Left colon (tissue), 2 donors: ENCODE measurements around the gene SLC22A7. TPM values are rescaled to one million over a fixed set of nuclear protein-coding genes. Genes with fewer than 3 reads are reported as not detected.

Source experiments
- ATAC-seq: fragments of 200-7000 bp; cut with Tn5 transposase; one replicate; pipeline ENCODE4 v1.9.1; 2020; ENCODE audit warnings: mild to moderate bottlenecking, moderate library complexity
- DNase-seq, 2 donors: peaks; one replicate each; pipeline ENCODE4 v3.0.0-alpha.2; 2020
- intact Hi-C, 2 donors: fragments of 100-400 bp; cut with DNase I in 1 of 2; cut with micrococcal nuclease in 1 of 2; formaldehyde crosslinking; loops; one replicate each; pipeline versions ENCODE4 v1.11.2 to v1.14.0; 2022; cut with DNase I, micrococcal nuclease
- total RNA-seq, 2 donors: library from RNA; stranded (reverse); fragmentation: NEBNext Ultra II Directional; extraction: Animal tissue kit (Norgen Biotek cat#: 25700); gene quantifications; one replicate each; pipeline ENCODE4 v1.2.1, GENCODE V29; 2021
- donor health status: DM: no; HTN: no; CAD: no.
- donor health status: DM: yes; HTN: yes; CAD: no.

The SLC22A7 gene
- total RNA-seq, 2 donors from 2014 or later: not detected

- DNase-seq (peak; percentile 75 to 86), ATAC-seq (peak; percentile 80)
- intact Hi-C loops: loop anchor here (2.0 to 10.0 kb wide), 3 partner anchors 71 to 241 kb away; no protein-coding TSS in a partner anchor
These were observed 34.5 kb upstream of the SLC22A7 start for GRCh38 chr6:43263314-43264178.

- ATAC-seq: no peak
- DNase-seq: no peak
- intact Hi-C loops: loop anchor here (10.0 kb wide), 2 partner anchors 70 to 240 kb away; no protein-coding TSS in a partner anchor
These were observed 33.4 kb upstream of the SLC22A7 start for GRCh38 chr6:43264599-43265145.

- DNase-seq: no peak
- intact Hi-C loops: loop anchor here (10.0 kb wide), 2 partner anchors 69 to 239 kb away; no protein-coding TSS in a partner anchor
- no peak for ATAC-seq
These were observed 32.5 kb upstream of the SLC22A7 start for GRCh38 chr6:43265564-43265963.

- peak; percentile 57 to 69 for DNase-seq
- intact Hi-C loops: loop anchor here (10.0 kb wide), 2 partner anchors 67 to 237 kb away; no protein-coding TSS in a partner anchor
These were observed 30.3 kb upstream of the SLC22A7 start for GRCh38 chr6:43267619-43268354.

GRCh38 chr6:43268355-43268700, 29.7 kb upstream of the SLC22A7 start:
- ATAC-seq (no peak), DNase-seq (peak; percentile 21 to 49)
- intact Hi-C loops: loop anchor here (10.0 kb wide), 2 partner anchors 66 to 236 kb away; no protein-coding TSS in a partner anchor

More at GRCh38 chr6:43267619-43268354, 30.3 kb upstream of the SLC22A7 start:
- ATAC-seq: peak; percentile 46

GRCh38 chr6:43268782-43269272, 29.2 kb upstream of the SLC22A7 start:
- intact Hi-C loops: loop anchor here (10.0 kb wide), 2 partner anchors 66 to 236 kb away; no protein-coding TSS in a partner anchor
- ATAC-seq (no peak), DNase-seq (peak in 1 of 2 donors; percentile 12)

GRCh38 chr6:43269273-43270007, 28.6 kb upstream of the SLC22A7 start:
- peak; percentile 70 to 84 for DNase-seq
- ATAC-seq: peak; percentile 64
- intact Hi-C loops: loop anchor here (10.0 kb wide), 2 partner anchors 65 to 235 kb away; no protein-coding TSS in a partner anchor

GRCh38 chr6:43271103-43271815, 26.8 kb upstream of the SLC22A7 start:
- no peak for ATAC-seq
- DNase-seq: no peak

GRCh38 chr6:43271944-43272343, 26.1 kb upstream of the SLC22A7 start:
- intact Hi-C loops: no loop called here
- DNase-seq (no peak), ATAC-seq (no peak)

More at GRCh38 chr6:43271103-43271815, 26.8 kb upstream of the SLC22A7 start:
- intact Hi-C loops: no loop called here

- peak in 1 of 2 donors; percentile 23 for DNase-seq
- intact Hi-C loops: no loop called here
- ATAC-seq: no peak
These were observed 24.4 kb upstream of the SLC22A7 start for GRCh38 chr6:43273707-43274106.

- ATAC-seq: no peak
These were observed 23.7 kb upstream of the SLC22A7 start for GRCh38 chr6:43274127-43274915.

GRCh38 chr6:43274916-43275597, 23.0 kb upstream of the SLC22A7 start:
- peak; percentile 42 for ATAC-seq
- DNase-seq: peak; percentile 72 to 86
- intact Hi-C loops: no loop called here

More at GRCh38 chr6:43274127-43274915, 23.7 kb upstream of the SLC22A7 start:
- DNase-seq: peak in 1 of 2 donors; percentile 23
- intact Hi-C loops: no loop called here

- DNase-seq: peak in 1 of 2 donors; percentile 32
These were observed 22.1 kb upstream of the SLC22A7 start for GRCh38 chr6:43275801-43276576.

GRCh38 chr6:43276577-43277305, 21.3 kb upstream of the SLC22A7 start:
- intact Hi-C loops: no loop called here
- ATAC-seq: peak; percentile 62

More at GRCh38 chr6:43275801-43276576, 22.1 kb upstream of the SLC22A7 start:
- ATAC-seq: no peak
- intact Hi-C loops: no loop called here

GRCh38 chr6:43277306-43277642, 20.8 kb upstream of the SLC22A7 start:
- DNase-seq (peak in 1 of 2 donors; percentile 16), ATAC-seq (no peak)
- intact Hi-C loops: no loop called here

More at GRCh38 chr6:43276577-43277305, 21.3 kb upstream of the SLC22A7 start:
- peak; percentile 70 to 83 for DNase-seq
